Medulla oblongata (tissue), 1 donor: ENCODE data around the gene GOLT1B.
"Not testable (repeated sequence)": the region's sequence is repeated elsewhere in the genome, so short reads cannot be mapped to it uniquely, and the experiment has no call there.

Experiments
- DNase-seq: peaks from one replicate; pipeline ENCODE4 v3.0.0-alpha.2; 2015; ENCODE audit errors: extremely low spot score

Gene GOLT1B, protein sequence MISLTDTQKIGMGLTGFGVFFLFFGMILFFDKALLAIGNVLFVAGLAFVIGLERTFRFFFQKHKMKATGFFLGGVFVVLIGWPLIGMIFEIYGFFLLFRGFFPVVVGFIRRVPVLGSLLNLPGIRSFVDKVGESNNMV

DNA sequence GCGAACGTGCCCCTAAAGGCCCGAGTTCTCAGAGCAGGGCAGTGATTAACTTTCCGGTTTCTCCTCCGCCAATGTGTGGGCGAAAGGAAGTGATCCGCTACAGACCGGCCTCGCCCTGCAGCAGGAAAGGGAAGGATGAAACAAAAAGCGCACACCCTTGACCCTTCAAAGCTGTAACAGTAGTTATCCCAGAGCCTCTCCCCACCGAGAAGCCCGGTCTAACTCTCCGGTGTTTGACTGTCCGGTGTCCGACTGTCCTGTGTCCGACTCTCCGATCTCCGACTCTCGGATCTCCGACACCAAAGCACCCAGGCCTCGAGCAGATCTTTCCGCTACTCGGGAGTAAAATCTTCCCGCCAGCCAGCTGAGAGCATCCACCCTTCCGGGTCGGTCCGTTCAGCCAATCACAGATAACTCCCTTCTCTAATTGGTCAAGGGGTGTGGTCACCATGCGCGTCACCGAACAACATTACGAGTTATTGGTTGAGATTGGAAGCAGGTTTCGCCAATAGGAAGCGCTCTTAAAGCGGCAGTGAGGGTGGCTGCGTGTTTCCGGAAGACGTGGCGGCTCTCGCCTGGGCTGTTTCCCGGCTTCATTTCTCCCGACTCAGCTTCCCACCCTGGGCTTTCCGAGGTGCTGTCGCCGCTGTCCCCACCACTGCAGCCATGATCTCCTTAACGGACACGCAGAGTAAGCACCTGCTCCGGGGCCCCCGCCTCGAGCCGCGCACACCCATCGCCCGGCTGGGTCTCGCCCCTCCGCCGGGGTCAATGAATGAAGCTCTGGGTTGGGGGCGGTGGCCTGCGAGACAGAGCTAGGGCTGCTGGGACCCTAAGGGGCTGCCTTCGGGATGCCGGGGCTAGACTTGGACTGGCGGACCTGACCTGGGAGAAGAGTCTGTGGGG lies at the start of gene GOLT1B, which contains the start of gene RECQL:
Gene GOLT1B (plus strand): TSS at position 532 of the 906 bp plus-strand sequence. CDS start 135 bp downstream, at position 667.
Gene RECQL (minus strand): TSS at position 378 of the 906 bp plus-strand sequence. CDS start 2,065 bp downstream, outside the sequence.
- peak; percentile 99 for DNase-seq

DNA sequence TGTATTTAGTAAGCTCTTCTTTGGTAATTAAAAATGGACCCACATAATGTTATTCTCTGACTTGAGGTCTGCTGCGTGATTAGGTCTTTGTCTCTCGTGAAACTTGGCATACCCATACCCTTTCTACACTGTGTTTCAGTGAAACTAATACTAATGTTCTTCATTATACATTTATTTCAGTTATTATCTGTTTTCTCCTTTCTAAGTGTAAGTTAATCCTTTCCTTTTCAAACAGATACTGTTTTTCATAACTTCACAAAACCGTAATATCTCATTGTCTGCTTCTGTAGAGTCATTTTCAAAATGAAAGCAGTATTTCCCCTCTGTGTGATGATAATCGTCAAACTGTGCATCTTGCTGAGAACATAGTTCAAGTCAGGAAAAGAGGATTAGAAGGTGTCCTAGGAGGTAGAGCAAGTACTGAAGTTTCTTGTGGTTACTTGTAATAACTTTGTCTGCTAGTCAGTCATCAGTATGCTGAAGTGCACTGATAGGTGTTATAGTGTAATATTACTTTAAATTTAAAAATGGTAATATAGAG lies 48.2 kb upstream of the GOLT1B start:
- DNase-seq, result no peak

DNA sequence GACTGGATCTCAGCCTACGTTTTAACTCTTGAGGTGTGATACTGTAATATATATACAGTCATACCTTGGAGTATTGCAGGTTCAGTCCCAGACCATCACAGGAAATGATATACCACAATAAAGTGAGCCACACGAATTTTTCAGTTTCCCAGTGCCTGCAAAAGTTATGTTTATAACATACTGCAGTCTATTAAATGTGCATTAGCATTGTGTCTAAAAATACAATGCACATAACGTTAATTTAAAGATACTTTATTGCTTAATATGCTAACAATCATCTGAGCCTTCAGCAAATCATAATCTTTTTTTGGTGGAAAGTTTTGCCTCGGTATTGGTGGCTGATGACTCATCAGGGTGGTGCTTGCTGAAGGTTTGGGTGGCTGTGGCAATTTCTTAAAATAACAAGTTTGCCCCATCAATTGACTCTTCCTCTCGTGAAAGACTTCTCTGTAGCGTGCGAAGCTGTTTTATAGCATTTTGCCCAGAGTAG lies 45.3 kb upstream of the GOLT1B start:
- DNase-seq, result no peak

DNA sequence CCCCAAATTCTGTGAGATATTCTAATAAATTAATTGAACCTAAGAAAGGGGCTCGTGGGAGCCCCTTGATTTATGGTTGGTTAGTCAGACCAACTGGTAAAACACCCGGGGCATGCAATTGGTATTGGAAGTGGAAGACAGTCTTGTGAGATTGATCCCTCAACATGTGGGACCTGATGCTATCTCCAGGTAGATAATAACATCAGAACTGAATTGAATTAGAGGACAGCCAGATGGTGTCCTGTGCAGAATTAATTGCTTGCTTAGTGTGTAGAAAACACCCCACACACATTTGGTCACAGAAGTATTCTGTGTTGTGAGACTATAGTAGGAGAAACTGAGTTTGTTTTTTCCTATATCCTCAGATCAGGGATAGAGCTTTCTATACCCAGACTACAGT lies 42.1 kb upstream of the GOLT1B start:
- no peak for DNase-seq

DNA sequence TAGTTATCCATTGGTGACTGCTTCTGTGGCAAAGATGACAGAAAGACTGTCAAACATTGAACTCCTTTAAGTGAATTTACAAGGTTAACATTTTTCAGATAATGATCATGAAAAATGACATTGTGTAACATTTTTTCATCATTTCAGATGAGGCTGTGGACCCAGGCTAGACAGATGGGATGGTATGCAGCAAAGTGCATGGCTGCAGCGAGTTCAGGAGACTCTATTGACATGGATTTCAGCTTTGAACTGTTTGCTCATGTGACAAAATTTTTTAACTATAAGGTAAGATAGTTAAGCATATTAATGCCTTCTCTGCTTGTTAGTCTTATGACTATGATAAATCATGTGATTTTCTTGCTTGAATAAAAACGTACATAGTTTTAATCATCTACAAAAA lies 34.3 kb upstream of the GOLT1B start:
- not testable (repeated sequence) for DNase-seq

DNA sequence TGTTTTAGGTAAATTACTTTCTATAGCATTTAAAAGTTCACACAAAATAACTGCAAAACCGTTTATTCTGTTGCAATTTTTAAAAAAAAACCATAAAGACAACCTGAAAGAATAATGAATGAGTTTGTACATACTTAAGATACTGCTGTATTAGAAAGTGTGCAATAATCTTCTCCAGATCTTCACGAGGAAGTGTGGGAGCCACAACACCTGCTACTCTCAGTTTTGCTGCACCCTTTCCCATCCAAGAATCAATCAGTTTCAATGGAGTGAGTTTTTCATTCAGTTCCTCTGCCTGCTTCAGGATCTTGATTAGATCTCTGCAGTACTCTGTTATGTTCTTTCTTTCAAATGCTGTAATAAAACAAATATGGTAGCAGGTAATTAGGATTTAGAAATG lies 30.3 kb upstream of the GOLT1B start:
- no peak for DNase-seq

DNA sequence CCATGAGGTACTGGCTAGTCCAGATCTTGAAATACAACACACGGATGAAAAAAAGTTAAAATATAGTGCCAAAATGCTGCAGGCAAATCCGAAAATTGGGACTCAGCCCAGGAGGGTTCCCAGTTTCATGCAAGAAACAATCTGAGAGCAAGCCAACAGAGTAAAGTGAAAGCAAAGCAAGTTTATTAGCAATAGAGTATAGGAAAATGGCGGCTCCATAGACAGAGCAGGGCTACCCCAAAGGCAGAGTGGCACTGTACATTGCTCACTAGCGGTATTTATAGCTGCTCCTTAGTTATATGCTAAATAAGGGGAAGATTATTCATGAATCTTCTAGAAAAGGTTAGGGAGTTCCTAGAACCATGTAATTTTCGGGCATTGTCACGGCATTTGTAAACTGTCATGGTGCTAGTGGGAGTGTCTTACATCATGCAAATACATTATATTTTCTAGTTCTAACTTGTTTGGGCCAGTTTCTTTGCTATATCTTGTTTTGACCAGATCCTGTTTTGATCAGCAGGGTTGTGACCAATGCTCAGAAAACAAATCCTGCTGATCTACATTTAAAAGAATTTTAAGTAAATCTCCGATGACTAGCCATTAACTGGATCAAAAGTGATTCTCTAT lies 29.3 kb upstream of the GOLT1B start:
- DNase-seq, result no peak

DNA sequence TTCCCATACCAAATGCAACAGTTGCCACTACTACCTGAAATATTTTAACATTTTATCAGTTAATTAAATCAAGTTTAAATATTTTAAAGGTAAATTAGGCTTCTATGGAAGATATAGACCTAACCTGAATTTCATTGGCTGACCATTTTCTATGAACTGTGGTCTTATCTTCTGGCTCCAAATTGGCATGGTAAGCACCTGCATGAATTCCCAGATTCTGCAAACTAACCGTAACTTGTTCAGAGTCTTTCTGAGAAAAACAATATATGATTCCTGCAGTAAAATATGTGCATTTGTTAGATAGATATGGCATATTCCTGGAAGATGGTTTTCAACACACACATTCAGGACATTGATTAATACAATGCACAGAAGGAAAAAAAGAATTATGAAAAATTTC lies 26.0 kb upstream of the GOLT1B start:
- DNase-seq, result no peak

DNA sequence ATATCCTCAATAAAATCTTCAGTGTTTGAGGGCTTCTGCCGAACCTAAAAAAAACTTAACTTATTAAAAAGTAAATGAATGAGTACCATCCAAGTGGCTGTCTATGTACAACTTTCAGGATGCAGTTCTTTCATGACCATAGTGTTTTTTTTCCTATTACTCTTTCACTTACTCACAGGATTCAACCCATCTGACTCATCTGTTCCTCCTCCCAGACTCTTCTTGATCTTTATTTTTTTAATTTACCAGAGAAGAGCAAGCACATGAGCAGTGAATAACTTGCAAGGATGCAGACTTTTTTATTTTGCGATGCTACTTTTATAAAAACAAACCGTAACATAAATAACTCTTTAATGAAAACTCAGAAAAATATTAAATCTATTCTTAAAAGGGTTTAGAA lies 24.6 kb upstream of the GOLT1B start:
- no peak for DNase-seq

DNA sequence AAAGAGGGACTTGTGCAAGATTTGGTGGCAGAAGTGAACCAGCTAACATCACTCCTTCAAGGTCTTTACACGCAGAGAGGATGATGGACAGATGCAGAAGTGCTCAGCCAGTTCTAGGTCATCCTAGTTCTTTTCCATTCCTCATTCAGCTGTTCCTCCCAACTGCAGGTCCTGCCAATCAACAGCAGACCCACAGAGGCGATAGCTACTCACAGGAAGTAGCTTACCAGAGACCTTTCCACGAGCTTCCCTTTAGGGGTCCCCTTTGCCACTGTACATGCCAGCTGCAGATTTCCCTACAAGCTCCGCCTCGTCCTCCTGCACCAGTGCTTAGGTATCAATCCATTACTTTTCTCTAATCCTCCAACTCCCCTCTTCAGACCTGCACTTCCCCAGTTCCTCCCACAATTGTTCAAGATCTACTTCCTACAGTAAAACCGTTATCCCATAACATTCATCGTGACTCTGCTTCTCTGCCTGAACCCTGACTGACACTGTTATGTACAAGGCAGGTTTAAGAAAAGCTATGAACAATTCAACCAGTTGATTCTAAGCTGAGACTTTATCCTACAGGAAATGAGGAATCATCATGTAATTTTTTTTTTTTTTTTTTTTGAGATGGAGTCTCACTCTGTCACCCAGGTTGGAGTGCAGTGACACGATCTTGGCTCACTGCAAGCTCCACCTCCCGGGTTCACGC lies 22.7 kb upstream of the GOLT1B start:
- DNase-seq, result no peak

DNA sequence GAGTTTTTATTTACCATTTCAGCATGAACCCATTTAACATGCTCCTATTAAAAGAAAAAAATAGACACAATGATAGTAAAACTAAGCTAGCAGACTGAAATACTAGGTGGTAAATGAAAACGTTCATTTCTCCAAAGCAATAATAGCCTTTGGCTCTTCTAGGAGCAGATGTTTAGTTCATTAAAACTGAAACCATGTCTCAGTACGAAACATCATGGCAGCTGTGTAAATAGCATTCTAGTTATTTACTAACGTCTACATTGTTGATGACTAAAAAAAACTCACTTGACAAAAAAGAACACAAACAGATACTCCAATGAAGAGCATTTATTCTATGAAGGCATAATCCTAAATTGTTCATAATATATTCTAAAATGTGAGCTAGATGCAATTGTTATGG lies 18.1 kb upstream of the GOLT1B start:
- no peak for DNase-seq

DNA sequence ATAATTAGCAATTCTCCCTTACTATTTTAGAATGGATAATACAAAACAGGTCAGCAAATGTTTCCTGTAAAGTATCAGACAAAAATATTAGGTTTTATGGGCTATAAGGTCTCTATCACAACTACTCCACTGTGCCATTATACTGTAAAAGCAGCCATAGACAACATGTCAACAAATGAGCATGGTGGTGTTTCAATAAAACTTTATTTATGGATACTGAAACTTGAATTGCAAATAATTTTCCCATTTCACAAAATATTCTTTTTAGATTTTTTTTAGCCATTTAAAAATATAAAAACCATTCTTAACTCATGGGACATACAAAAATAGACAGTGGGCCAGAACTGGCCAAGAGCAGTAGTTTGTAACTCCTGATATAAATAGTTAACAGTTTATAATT lies 15.6 kb upstream of the GOLT1B start:
- DNase-seq, result no peak

DNA sequence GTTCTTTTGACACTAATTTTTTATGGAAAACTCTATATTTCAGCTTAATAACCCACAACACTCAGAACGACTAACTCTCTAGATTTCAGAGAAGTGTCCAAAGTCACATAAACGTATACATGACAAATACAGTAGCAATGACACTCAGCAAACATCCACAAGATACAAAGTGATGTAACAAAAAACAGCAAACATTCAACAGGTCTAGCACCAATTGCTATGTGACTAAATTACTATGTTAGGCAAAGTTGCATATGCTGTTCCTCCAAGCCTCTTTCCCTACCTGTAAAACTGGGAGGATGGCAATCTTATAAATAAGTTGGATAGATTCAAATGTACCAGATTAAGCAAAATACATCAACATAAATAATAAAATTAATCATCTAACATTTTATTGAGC lies 1.8 kb upstream of the GOLT1B start:
- DNase-seq, result no peak

DNA sequence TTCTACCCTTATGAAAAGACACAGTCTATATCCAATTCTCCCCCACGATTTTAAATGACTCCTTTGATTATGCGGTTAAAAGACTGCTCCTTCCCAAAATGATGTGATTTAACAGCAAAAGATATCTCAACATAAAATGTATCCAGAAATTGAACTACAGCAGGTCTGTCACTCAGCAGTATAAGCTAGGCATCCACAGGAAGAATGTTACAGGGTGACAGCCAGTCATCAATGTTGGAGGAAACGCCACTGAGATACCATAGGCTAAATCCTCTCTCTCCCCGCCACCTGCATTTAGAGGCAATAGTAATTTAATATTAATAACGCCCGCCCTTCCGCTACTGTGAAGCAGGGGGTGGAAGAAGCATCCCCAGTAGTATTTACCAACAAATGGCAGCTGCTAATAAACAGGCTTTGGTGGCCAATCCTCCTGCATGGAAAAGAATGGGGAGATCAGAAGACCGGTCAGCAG lies 767 bp upstream of the GOLT1B start:
- DNase-seq, result no peak

DNA sequence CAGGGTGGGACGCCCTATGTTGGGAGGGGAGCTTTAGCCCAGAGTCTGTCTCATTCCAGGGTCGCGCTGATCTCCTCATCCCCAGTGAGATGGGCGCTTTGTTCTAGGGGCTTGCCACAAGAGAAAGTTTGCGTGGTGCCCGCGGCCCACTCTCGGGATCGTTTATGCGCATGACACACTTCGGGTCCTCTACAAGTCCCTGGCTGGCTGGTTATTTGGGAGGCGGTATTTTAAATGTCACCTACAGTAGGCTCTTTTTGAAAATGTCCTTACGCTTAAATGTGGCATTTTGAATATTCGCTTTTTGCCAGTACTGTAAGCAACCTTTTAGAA lies 541 bp downstream of the GOLT1B start:
- DNase-seq, result peak; percentile 16

DNA sequence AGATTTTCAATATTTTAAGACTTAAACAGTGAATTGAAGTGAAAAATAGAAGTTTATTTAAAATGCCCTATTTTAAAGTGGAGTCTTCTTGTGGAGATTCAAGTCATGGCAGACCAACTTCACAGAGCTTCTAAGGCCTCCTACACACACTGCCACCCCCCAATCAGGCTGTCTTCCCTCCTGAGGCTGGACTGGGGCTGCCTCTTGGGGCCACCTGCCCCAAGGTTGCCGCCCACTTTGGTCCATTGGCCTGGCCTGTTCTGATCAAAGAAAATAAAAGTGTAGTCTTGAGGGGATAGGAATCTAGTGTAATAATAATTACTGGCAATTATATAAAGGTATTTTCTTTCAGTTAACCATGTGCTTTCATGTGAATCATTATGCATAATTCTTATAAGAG lies 1.3 kb downstream of the GOLT1B start:
- DNase-seq, result no peak

DNA sequence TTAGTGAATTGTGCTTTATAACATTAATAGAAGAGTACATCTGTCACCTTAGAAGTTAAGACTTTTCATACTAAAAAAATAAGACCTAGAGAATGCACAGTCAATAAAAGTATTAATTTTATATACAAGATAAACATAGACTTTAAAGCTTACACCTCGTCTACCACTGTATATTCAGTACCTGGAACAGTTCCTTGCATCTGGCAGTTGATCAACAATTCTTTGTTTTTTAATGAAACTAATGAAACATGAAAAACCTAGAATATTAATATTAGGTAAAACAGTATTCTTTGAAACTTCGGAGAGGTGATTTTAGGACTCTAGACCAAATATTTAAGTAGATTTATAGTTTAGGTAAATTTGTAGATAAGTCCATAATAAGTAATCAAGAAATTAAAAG lies 4.3 kb downstream of the GOLT1B start:
- no peak for DNase-seq

DNA sequence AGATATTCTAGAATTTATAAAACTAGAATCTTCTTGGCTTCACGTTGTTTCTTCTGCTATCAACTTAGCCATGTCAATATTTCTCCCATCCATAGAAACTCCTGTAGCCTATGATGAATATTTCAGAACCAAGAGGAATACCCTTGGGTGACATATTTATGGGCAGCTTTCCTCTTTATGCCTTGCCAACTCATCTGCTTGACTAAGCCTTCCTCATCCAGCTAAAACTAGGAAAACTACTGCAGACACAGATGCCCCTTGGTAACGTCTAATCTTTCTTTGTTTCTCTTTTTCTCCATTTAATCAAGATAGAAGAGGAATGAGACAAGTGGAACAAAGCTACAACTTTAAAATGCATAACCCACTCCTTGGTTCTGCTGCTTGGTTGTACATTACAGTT lies 6.3 kb downstream of the GOLT1B start:
- no peak for DNase-seq

DNA sequence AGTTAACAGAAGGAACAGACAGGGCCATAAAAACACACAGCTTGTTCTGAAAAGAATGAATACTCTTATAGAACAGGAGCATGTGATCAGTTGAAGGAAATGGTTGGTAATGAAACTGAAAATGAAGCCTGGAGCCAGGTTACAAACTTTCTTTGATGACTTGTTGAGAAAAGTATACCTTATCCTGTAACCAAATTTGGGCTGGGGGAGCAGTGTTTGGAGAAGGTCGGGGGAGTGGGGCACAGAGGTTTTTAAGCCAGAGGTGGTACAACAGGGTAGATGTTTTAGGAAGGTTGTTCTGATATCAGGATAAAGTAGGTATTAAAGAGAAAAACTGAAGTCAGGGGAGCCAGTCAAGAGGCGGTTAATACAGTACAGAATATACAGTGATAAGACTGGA lies 8.2 kb downstream of the GOLT1B start:
- DNase-seq, result no peak

DNA sequence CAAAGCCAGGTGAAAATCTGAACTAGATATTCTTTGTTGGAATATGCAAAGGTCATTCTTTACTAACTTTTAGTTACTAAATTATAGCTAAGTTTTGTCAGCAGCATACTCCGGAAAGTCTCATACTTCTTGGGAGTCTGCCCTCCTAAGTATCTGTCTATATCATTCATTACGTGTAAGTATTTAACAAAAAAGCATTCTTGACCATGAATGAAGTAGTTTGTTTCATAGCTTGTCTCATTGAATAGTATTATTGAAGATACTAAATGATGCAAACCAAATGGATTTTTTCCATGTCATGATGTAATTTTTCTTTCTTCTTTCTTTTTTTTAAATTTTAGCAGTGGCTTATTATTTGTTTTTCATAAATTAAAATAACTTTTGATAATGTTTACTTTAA lies 14.7 kb downstream of the GOLT1B start:
- DNase-seq, result no peak

DNA sequence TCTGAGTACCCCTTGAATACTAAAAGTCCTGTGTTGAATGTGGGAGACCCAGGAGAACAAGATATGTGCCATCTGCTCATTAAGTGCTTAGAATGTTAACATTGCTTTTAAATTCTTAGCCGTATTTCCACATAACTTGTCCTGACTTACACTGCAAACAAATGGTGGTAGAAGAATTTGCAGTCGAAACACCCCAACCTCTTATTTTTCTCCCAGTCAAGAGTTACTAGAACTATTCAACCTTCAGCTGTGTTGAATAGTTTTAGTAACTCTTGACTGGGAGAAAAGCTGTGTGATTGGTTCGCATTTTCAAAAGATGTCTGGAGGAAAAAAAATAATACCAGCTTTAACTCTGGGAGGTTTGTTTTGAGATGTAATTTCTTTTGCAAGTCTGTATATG lies 16.9 kb downstream of the GOLT1B start:
- no peak for DNase-seq

DNA sequence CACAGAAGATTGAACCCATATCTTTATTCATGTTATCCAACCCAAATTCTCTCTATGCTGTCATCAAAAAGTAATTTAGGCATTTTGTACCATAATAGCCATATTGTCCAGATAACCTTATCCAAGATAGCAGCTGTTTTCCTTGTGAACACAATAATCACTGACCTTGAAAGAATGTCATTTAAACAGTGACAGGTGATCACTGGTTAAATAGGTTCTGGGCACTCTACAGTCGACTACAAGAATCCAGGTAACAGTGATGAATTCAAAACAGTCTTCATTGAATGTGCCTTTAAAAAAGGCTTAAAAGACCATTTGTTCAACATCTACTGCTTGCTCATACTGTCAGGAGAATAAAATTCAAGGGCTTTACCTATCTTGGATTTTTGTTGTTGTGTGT lies 20.0 kb downstream of the GOLT1B start:
- no peak for DNase-seq
